KG1 (cell line): ENCODE data around the gene TSPYL1.
"Not testable (repeated sequence)": the region's sequence is repeated elsewhere in the genome, so short reads cannot be mapped to it uniquely, and the experiment has no call there.

Experiments
- DNase-seq: peaks from one replicate; lab custom pipeline; 2025; lab: John Stamatoyannopoulos, UW

Gene TSPYL1

DNA sequence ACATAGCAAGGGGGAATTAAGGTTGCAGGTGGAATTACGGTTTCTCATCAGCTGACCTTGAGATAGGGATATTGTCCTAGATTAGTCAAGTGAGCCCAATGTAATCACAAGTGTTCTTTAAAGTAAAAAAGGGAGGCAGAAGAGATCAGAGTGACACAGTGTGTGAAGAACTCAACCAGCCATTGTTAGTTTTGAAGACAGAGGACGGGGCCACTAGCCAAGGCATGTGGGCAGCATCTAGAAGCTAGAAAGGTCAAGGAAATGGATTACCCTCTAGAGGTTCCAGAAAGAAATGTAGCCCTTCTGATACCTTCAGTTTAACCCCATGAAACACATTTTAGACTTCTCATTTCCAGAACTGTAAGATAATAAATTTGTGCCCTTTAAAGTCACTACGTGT, 18.5 kb upstream of the TSPYL1 start:
- no peak for DNase-seq

DNA sequence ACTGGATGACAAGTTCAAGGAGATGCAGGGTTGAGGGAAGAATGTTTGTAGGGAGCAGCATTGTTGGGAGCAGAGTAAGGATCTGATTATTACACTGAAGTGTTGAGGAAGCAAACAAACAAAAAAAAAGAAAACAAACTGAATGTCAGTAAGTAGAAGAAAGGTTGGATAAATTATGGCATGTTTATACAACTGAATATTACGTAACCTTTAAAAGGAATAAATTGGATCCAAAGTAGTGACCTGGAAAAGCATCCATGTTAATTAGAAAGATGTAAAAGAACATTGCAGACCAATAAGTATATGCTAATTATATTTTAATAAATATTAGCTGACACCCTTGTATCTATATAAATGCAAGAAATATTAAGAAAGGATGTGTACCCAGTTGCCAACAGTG, 12.8 kb upstream of the TSPYL1 start:
- DNase-seq = no peak

GRCh38 chr6:116291701-116292396, 12.1 kb upstream of the TSPYL1 start:
- DNase-seq = no peak

DNA sequence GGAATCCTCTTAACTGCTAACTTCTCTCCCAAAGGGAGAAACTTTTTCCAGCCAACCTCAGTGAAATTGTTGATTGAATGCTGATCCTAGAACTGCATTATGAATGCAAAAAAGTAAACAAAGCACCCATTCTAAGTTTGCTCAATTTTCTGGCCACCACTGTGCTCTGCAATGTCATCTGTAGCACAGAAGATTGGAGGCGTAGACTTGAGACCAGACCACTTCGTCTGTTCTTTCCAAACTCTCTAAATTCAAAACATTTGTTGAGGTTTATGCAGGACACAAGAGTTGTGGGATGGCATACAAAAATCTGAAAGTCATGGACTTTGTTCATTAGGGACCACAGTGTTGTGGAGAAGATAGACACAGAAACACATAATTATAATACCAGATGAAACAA, 11.1 kb upstream of the TSPYL1 start:
- no peak for DNase-seq

DNA sequence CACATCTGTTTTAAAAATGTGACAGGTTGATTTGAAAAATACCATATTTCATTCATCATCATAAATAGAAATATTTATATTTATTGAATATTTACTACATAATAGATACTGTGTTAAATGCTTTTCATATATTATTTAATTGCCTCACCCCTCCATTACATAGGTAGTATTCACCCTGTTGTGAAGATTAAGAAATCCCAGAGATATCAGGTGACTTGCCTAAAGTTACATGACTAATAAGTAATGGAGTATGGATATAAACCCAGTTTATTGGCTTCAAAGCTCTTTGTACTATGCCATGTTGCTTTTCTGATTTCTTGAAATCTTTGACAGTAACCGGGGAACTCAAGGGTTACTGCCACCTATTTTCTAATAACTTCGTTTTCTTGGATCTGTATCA, 10.1 kb upstream of the TSPYL1 start:
- no peak for DNase-seq

DNA sequence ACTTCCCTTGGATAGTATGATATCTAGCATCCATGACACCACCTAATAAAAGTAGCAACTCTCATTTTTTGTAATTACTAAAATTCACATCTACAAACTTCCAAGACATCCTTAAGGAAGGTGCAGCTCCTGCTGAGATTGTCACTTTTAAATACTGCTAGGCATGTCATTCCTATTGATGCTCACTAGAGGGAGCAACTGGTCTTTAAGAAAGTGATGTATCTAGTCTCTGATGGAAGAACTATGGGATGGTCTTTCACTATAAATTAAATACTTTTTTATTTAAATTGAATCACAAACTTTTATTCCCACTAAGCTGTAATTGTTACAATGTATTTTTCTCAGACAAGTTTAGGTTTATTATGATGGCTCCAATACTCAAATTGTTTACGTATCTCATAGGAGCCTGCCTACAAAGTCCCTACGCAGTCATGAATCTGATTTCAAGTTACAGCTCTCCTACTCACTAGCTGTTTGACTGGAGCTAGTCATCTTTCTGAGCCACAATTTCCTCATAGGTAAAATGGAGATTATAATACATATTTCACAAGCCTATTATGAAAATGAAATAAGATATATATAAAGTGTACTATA, 8.1 kb upstream of the TSPYL1 start:
- peak; percentile 38 for DNase-seq

- no peak for DNase-seq
Observed at GRCh38 chr6:116286773-116287358, 7.1 kb upstream of the TSPYL1 start.

- not testable (repeated sequence) for DNase-seq
Observed at GRCh38 chr6:116284984-116285383, 5.3 kb upstream of the TSPYL1 start.

- DNase-seq = no peak
Observed at GRCh38 chr6:116283191-116283590, 3.5 kb upstream of the TSPYL1 start.

GRCh38 chr6:116282698-116283097, 3.0 kb upstream of the TSPYL1 start:
- DNase-seq = no peak

GRCh38 chr6:116280933-116281316, 1.2 kb upstream of the TSPYL1 start:
- no peak for DNase-seq

- peak; percentile 74 for DNase-seq
Observed at GRCh38 chr6:116280161-116280932, 617 bp upstream of the TSPYL1 start.

GRCh38 chr6:116278854-116279231, 887 bp downstream of the TSPYL1 start:
- DNase-seq = no peak

DNA sequence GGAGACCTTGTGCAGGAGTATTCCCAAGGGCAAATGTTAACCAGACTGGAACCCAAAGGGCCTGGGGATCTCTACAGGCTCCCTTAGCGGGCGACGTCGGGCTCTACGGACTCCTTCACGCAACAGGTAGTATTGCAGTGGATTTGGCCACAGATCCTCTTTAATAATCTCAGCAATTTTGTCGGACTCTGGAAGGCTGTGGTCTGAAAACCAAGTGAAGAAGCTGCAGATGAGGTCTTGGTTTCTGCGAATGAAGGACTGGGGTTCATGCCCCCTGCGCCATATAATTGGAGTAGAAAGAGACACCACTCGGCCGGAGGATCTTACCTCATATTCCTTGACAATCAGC, 1.3 kb downstream of the TSPYL1 start:
- DNase-seq = no peak

- no peak for DNase-seq
Observed at GRCh38 chr6:116277124-116277523, 2.6 kb downstream of the TSPYL1 start.

- no peak for DNase-seq
Observed at GRCh38 chr6:116271149-116271708, 8.5 kb downstream of the TSPYL1 start.

DNA sequence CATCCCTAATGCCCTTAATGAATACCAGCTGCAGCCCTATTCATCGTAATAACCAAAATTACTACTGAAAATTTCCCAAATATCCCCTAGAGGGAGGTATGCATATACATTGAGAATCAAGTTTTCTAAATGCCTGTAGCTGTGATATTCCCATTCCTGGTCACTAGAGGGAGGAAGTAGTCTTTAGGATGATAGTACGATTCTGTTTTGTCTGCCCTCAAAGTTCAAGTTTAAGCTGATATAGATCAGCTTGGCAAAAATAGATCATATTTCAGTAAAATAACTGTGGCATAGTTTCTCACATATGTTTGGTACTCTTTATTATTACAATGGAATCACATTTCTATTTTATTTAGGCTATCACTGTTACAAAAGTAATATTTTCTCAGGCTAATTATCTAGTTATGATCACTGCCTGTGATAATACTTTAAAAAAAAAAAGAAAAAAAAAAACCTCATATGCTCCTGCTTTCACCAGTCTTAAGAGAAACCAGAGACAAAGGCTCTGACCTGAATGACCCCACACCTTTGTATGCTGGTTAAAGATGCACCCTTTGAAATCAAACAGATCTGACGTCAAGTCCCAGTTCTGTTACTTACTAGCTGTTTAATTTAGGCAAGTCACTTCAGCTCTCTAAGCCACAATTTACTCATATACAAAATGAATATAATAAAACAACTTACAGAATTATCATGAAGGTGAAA, 11.0 kb downstream of the TSPYL1 start:
- DNase-seq = peak; percentile 10

DNA sequence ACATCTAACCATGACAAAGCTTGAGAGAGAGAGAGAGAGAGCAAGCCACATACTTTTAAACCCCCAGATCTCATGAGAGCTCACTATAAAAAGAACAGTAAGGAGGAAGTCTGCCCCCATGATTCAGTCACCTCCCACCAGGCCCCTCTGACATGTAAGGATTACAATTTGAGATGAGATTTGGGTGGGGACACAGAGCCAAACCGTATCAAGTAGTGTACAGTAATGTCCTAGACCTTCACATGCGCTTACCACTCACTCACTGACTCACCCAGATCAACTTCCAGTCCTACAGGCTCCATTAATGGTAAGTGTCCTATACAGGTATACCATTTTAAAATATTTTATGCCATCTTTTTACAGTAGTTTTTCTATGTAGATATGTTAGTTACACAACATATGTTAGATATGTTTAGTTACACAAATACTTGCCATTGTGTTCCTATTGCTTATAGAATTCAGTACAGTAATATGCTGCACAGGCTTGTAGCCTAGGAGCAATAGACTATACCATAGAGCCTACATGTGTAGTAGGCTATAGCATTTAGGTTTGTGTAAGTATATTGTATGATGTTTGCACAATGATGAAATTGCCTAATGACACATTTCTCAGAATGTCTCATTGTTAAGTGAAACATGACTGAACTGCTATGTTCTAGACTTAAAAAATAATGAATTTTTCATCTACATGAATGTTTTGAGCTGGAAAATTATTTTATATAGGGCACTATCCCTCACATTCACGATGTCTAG, 11.7 kb downstream of the TSPYL1 start:
- no peak for DNase-seq

- no peak for DNase-seq
Observed at GRCh38 chr6:116266803-116267202, 12.9 kb downstream of the TSPYL1 start.

DNA sequence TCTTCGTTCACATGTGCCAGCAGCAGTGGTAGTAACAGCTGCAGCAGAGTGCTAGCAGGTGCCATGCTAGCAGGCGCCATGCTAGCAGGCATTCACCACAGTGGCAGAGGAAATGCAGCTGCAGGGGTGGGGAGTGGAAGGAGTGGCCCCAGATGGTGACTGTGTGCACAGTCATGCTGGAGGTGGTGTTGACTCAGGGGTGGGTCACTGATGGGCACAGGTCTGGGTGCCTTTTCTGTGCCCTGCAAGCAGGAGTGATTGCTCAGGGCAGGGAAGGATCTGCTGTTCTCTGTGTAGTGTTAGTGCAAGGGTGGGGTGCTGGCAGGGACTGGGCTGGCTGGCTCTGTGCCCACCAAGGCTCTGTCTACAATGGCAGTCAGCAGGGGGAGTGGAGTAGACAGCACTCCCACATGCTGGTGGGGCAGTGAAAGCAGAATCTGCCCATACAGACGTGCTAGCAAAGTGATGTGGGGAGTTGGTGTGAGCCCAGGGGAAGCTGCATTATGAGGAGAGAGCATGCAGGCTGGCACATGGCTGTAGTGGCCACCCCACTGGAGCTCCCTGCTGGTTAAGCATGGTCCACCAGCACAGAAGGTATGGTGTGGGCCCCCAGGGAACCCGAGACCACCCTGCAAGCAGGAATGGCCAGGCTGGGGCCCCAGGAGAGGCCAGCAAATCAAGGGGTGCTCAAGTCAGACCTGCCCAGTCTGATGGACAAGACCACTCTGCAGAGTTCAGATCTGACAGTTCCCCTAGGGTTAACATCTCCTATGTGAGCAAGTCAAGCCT, 14.5 kb downstream of the TSPYL1 start:
- DNase-seq = no peak

DNA sequence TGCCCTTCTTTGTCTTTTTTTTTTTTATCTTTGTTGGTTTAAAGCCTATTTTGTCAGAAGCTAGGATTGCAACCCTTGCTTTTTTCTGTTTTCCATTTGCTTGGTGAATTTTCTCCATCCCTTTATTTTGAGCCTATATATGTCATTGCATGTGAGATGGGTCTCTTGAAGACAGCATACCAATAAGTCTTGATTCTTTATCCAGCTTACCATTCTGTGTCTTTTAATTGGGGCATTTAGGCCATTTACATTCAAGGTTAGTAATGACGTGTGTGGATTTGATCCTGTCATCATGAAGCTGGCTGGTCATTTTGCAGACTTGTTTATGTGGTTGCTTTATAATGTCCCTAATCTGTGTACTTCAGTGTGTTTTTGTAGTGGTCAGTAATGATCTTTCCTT, 16.4 kb downstream of the TSPYL1 start:
- DNase-seq = no peak
